Progenitor cell of endocrine pancreas (in vitro differentiated cells): ENCODE results near the gene GNAS. TPM values are rescaled to one million over a fixed set of nuclear protein-coding genes. Genes with fewer than 3 reads are reported as not detected.

Source experiments
- DNase-seq: peaks from one replicate; pipeline ENCODE4 v3.0.0; 2021; ENCODE audit warnings: low spot score; ENCODE audit not compliant: unreplicated experiment
- H3K27ac Mint-ChIP-seq: 2 replicates; pipeline ENCODE4 v1.8.0; 2021; ENCODE audit warnings: mild to moderate bottlenecking, moderate library complexity, mixed read lengths
- H3K27me3 Mint-ChIP-seq: 2 replicates; pipeline ENCODE4 v1.8.0; 2021; ENCODE audit warnings: mixed read lengths
- H3K36me3 Mint-ChIP-seq: 2 replicates; pipeline ENCODE4 v1.8.0; 2022; ENCODE audit warnings: mixed read lengths; ENCODE audit not compliant: insufficient read depth
- H3K4me1 Mint-ChIP-seq: 2 replicates; pipeline ENCODE4 v1.8.0; 2021; ENCODE audit warnings: low read depth, mixed read lengths
- H3K4me3 Mint-ChIP-seq: 2 replicates; pipeline ENCODE4 v1.8.0; 2021; ENCODE audit warnings: low read depth, mild to moderate bottlenecking, moderate library complexity, mixed read lengths
- H3K9me3 Mint-ChIP-seq: 2 replicates; pipeline ENCODE4 v1.8.0; 2021; ENCODE audit warnings: low read depth, mixed read lengths
- total RNA-seq: library from RNA; stranded (reverse); gene quantifications from 2 replicates; pipeline ENCODE4 v1.2.1, GENCODE V29; 2021
- TF ChIP-seq, protein P1 (sequence below): fragments of 200-600 bp; sonication (generic); IDR thresholded peaks from one replicate; pipeline ENCODE4 v1.5.0; 2021; ENCODE audit warnings: antibody characterized with exemption, mild to moderate bottlenecking; ENCODE audit not compliant: unreplicated experiment

The GNAS gene
- total RNA-seq, 1 donor from 2014 or later = 1,570 TPM

GRCh38 chr20:58888103-58888502 lies 35.6 kb downstream of the GNAS start:
- peak overlapping the region; percentile 88 for H3K4me3 Mint-ChIP-seq
- peaks cover 7% of the 10 kb centered on the region for H3K36me3 Mint-ChIP-seq

DNA sequence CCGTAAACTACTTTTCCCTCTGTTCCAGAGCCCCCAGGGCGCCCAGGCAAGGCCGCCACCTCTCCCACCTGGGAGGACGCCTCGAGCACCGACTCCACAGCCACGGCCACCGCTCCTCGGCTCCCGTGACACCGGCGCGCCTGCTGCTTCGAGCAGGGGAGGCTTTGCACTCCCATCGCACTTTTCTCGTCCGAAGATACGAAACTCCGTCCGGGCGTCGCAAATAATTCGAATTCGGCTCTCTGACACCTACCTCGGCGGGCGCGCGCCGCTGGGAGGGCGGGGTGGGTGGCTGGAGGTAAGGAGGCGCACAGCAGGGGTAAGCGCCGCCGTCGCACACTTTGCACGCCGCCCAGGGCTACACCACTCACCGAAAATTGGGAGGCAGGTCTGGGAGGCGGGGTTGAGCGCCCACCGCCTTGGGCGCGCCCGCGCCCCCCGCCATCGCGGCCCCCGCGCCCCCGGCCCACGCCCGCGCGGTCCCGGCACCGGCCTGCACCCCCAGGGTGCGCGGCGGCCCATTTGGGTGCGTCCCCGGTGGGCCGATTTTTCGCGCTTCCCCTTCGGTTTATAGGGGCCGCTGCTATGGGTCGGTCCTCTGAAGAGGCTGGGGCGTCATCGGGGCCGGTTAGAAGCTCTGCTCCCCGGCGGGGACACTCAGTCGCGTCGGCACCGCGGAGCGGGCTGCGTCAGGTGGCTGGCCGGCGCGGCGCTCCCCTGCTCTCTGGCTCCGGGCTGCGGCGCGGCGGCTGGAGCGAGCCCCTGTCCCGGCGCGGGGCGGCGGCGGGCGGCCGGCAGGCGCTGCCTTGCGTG lies 36.2 kb downstream of the GNAS start:
- Mint-ChIP-seq H3K4me1 (peaks cover 11% of the 10 kb centered on the region), H3K27me3 (no peaks in the 10 kb centered on the region), H3K4me3 (peak overlapping the region; percentile 88), H3K27ac (peak overlapping the region; percentile 96), H3K36me3 (peaks cover 7% of the 10 kb centered on the region), H3K9me3 (peaks cover 2% of the 10 kb centered on the region)
- DNase-seq = peak; percentile 80
- TF ChIP-seq, protein P1, sequence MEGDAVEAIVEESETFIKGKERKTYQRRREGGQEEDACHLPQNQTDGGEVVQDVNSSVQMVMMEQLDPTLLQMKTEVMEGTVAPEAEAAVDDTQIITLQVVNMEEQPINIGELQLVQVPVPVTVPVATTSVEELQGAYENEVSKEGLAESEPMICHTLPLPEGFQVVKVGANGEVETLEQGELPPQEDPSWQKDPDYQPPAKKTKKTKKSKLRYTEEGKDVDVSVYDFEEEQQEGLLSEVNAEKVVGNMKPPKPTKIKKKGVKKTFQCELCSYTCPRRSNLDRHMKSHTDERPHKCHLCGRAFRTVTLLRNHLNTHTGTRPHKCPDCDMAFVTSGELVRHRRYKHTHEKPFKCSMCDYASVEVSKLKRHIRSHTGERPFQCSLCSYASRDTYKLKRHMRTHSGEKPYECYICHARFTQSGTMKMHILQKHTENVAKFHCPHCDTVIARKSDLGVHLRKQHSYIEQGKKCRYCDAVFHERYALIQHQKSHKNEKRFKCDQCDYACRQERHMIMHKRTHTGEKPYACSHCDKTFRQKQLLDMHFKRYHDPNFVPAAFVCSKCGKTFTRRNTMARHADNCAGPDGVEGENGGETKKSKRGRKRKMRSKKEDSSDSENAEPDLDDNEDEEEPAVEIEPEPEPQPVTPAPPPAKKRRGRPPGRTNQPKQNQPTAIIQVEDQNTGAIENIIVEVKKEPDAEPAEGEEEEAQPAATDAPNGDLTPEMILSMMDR = no peak

More at GRCh38 chr20:58888103-58888502, 35.6 kb downstream of the GNAS start:
- H3K9me3 Mint-ChIP-seq = peaks cover 2% of the 10 kb centered on the region
- peaks cover 12% of the 10 kb centered on the region for H3K4me1 Mint-ChIP-seq
- peak overlapping the region; percentile 96 for H3K27ac Mint-ChIP-seq
- no peaks in the 10 kb centered on the region for H3K27me3 Mint-ChIP-seq
- DNase-seq = no peak
- TF ChIP-seq, protein P1 = no peak

GRCh38 chr20:58889334-58889760 lies 36.8 kb downstream of the GNAS start:
- no peaks in the 10 kb centered on the region for H3K27me3 Mint-ChIP-seq
- peak overlapping the region; percentile 95 for H3K27ac Mint-ChIP-seq
- H3K4me3 Mint-ChIP-seq = peak overlapping the region; percentile 83

GRCh38 chr20:58889798-58890517 lies 37.4 kb downstream of the GNAS start:
- no peak for DNase-seq
- H3K27me3 Mint-ChIP-seq = no peaks in the 10 kb centered on the region

More at GRCh38 chr20:58889334-58889760, 36.8 kb downstream of the GNAS start:
- H3K4me1 Mint-ChIP-seq = peaks cover 16% of the 10 kb centered on the region
- peaks cover 2% of the 10 kb centered on the region for H3K9me3 Mint-ChIP-seq
- DNase-seq = no peak
- H3K36me3 Mint-ChIP-seq = peaks cover 7% of the 10 kb centered on the region
- TF ChIP-seq, protein P1 = no peak

More at GRCh38 chr20:58889798-58890517, 37.4 kb downstream of the GNAS start:
- Mint-ChIP-seq H3K36me3 (peaks cover 6% of the 10 kb centered on the region), H3K9me3 (peaks cover 2% of the 10 kb centered on the region), H3K27ac (peak overlapping the region; percentile 94), H3K4me1 (peaks cover 22% of the 10 kb centered on the region), H3K4me3 (peak overlapping the region; percentile 85)
- TF ChIP-seq, protein P1 = no peak
